NT2/D1 (cell line): ENCODE measurements around the gene ANK3.

Experiments
- DNase-seq: peaks from one replicate; pipeline ENCODE4 v3.0.0-alpha.2; 2011; ENCODE audit warnings: low read depth, low spot score
- H3K27me3 ChIP-seq: 2 replicates; pipeline ENCODE4 v1.6.0; 2011; ENCODE audit warnings: mild to moderate bottlenecking; ENCODE audit not compliant: insufficient read length, insufficient read depth
- H3K36me3 ChIP-seq: 2 replicates; pipeline ENCODE4 v1.6.1; 2011; ENCODE audit warnings: mild to moderate bottlenecking, low read length, mixed read lengths; ENCODE audit not compliant: insufficient read depth, insufficient read length
- H3K4me1 ChIP-seq: 2 replicates; pipeline ENCODE4 v1.5.1; 2011; ENCODE audit not compliant: insufficient read depth, insufficient read length
- H3K4me3 ChIP-seq: 2 replicates; pipeline ENCODE4 v1.5.1; 2011; ENCODE audit warnings: low read depth; ENCODE audit not compliant: insufficient read length
- H3K9ac ChIP-seq: 2 replicates; pipeline ENCODE4 v1.6.0; 2011; ENCODE audit warnings: low read depth; ENCODE audit not compliant: insufficient read length
- H3K9me3 ChIP-seq: 2 replicates; pipeline ENCODE4 v1.5.1; 2011; ENCODE audit warnings: mild to moderate bottlenecking, low read length; ENCODE audit not compliant: insufficient read depth
- SUZ12 ChIP-seq: IDR thresholded peaks from 2 replicates; pipeline ENCODE4 v1.6.1; 2011; ENCODE audit not compliant: insufficient read length, insufficient read depth; ENCODE audit errors: extremely low read depth
- YY1 ChIP-seq: IDR thresholded peaks from 2 replicates; pipeline ENCODE4 v1.6.1; 2011; ENCODE audit not compliant: insufficient read length, insufficient read depth
- ZNF274 ChIP-seq: IDR thresholded peaks from 2 replicates; pipeline ENCODE4 v1.6.1; 2011; ENCODE audit warnings: mild to moderate bottlenecking, low read depth, low read length

ANK3 gene

DNA sequence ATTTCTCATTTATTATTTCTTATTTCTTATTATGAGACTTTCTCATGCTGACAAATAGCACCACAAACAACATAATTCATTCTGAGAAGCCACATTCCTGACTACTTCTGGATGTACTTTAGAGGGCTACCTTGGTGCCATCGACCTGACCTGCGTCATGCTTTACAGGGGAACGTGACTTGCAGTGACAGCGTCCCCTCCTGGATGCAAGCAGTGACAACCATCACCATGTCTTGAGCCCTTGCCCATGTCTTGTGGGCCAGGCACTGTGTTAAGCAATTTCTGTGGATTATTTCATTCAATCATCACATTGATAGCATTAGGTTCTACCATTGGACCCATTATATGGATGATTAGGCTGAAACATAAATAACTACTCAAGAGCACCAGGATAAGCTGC lies 137.0 kb downstream of the ANK3 start:
- no peaks in the 10 kb centered on the region for H3K36me3 ChIP-seq
- TF ChIP-seq YY1 (no peak), ZNF274 (no peak), SUZ12 (no peak)
- no peaks in the 10 kb centered on the region for H3K4me1 ChIP-seq
- H3K9me3 ChIP-seq: no peaks in the 10 kb centered on the region
- no peaks in the 10 kb centered on the region for H3K27me3 ChIP-seq
- no peak overlapping the region for H3K9ac ChIP-seq
- DNase-seq: no peak
- H3K4me3 ChIP-seq: no peak overlapping the region

GRCh38 chr10:60246382-60246781 lies 143.3 kb downstream of the ANK3 start:
- TF ChIP-seq ZNF274 (no peak), SUZ12 (no peak), YY1 (no peak)
- H3K9me3 ChIP-seq: no peaks in the 10 kb centered on the region
- H3K9ac ChIP-seq: no peak overlapping the region
- no peaks in the 10 kb centered on the region for H3K27me3 ChIP-seq
- no peaks in the 10 kb centered on the region for H3K36me3 ChIP-seq
- no peak overlapping the region for H3K4me3 ChIP-seq
- no peak for DNase-seq
- H3K4me1 ChIP-seq: no peaks in the 10 kb centered on the region

DNA sequence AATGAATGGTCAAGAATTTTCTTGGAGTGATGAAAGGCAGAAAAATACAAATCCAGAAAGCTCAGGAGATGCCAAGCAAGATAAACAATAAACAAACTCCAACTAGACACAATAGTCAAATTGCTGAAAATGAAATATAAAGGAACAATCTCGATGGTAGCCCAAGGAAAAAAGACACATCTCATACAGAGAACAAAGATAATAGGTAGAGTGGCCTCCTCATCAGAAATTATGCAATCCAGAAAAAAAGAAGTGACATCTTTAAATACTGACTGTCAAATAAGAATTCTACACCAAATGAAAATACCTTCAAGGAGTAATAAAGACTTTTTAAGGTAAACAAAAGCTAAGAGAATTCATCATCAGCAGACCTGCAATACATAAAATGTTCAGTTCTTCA lies 150.4 kb downstream of the ANK3 start:
- no peaks in the 10 kb centered on the region for H3K27me3 ChIP-seq
- H3K9ac ChIP-seq: no peak overlapping the region
- no peaks in the 10 kb centered on the region for H3K9me3 ChIP-seq
- no peaks in the 10 kb centered on the region for H3K36me3 ChIP-seq
- no peak overlapping the region for H3K4me3 ChIP-seq
- DNase-seq: no peak
- H3K4me1 ChIP-seq: no peaks in the 10 kb centered on the region
- no peak for TF ChIP-seq ZNF274
- TF ChIP-seq YY1: no peak
- TF ChIP-seq SUZ12: no peak

DNA sequence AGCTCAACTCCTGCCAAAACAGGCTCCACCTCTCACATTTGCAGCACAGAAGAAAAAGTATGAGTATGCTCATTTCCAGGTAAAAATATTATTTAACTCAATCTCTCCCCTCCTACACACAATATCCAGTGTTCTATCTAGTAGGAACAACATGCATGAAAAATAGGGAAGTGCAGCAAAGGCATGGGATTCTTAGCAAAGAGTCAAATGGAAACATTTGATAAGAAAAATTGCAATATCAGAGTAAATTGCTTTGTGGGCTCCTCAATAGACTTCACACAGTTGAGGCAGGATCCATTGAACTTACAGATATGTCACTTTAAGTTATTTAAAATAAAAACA lies 150.9 kb downstream of the ANK3 start:
- no peak for DNase-seq
- Histone ChIP-seq H3K9ac (no peak overlapping the region), H3K36me3 (no peaks in the 10 kb centered on the region), H3K9me3 (no peaks in the 10 kb centered on the region), H3K4me1 (no peaks in the 10 kb centered on the region), H3K27me3 (no peaks in the 10 kb centered on the region), H3K4me3 (no peak overlapping the region)
- TF ChIP-seq YY1: no peak

- no peaks in the 10 kb centered on the region for H3K27me3 ChIP-seq
- peak; percentile 27 for DNase-seq
- TF ChIP-seq SUZ12 (no peak), YY1 (no peak), ZNF274 (no peak)
- H3K9me3 ChIP-seq: no peaks in the 10 kb centered on the region
- no peaks in the 10 kb centered on the region for H3K4me1 ChIP-seq
- no peak overlapping the region for H3K9ac ChIP-seq
- no peak overlapping the region for H3K4me3 ChIP-seq
- no peaks in the 10 kb centered on the region for H3K36me3 ChIP-seq
Measured at GRCh38 chr10:60237977-60238758, 151.5 kb downstream of the ANK3 start.

- Histone ChIP-seq H3K36me3 (no peaks in the 10 kb centered on the region), H3K27me3 (no peaks in the 10 kb centered on the region), H3K4me1 (no peaks in the 10 kb centered on the region), H3K4me3 (no peak overlapping the region), H3K9me3 (no peaks in the 10 kb centered on the region), H3K9ac (no peak overlapping the region)
- no peak for DNase-seq
- no peak for TF ChIP-seq ZNF274
- no peak for TF ChIP-seq YY1
- TF ChIP-seq SUZ12: no peak
Measured at GRCh38 chr10:60236869-60237524, 152.7 kb downstream of the ANK3 start.

DNA sequence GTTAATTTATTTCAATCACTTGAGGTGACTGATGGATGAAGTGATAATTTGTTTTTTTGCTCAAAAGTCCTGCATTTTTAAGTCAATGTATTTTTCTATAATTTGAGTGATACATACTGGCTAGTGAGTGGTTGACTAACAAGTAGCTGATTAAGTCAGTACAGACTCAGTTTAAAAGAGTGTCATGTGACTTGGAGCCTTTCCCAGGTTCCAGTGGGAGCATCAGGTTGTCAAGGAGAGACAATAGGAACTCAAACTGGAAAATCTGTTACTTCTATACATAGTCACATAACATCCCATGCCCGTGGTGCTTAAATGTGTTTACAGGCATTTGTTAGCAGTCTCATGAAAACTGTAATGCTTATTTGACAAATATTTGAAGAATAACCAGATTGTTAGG lies 154.7 kb downstream of the ANK3 start:
- no peak overlapping the region for H3K4me3 ChIP-seq
- no peaks in the 10 kb centered on the region for H3K9me3 ChIP-seq
- no peaks in the 10 kb centered on the region for H3K4me1 ChIP-seq
- H3K27me3 ChIP-seq: no peaks in the 10 kb centered on the region
- no peak for DNase-seq
- no peaks in the 10 kb centered on the region for H3K36me3 ChIP-seq
- H3K9ac ChIP-seq: no peak overlapping the region
- TF ChIP-seq YY1: no peak
- TF ChIP-seq SUZ12: no peak
